Measurements from ENCODE around the gene ZNF839. TPM values are rescaled to one million over a fixed set of nuclear protein-coding genes. Genes with fewer than 3 reads are reported as not detected.

The ZNF839 gene
- total and polyA plus RNA-seq, 2 donors (not counting 1 experiment from before 2014, with no cell fraction given), result 6.6 to 8.8 TPM

- no peak overlapping the region for H3K27ac ChIP-seq (ENCODE audit: insufficient read depth, low read length)
- no peaks in the 10 kb centered on the region for H4K20me1 ChIP-seq (ENCODE audit: control insufficient read depth, extremely low read depth, insufficient read depth, low read length)
- no peaks in the 10 kb centered on the region for H3K27me3 ChIP-seq (ENCODE audit: control insufficient read depth, insufficient read depth, low read length)
- no peak for DNase-seq (ENCODE audit: low read depth in 2 of 2)
- H3K36me3 ChIP-seq (ENCODE audit: control insufficient read depth, insufficient read depth, low read length), result no peaks in the 10 kb centered on the region
- peaks cover 4% of the 10 kb centered on the region for H3K79me2 ChIP-seq (ENCODE audit: control insufficient read depth, insufficient read depth, low read length)
- H3K4me3 ChIP-seq (replicated peaks in 1 of 4; ENCODE audit: control extremely low read depth in 1 of 4, insufficient read depth in 1 of 4, low read depth in 3 of 4, low read length in 4 of 4), result no peak overlapping the region
- H3K9ac ChIP-seq (ENCODE audit: insufficient read depth, low read length), result no peak overlapping the region
- no peak overlapping the region for H2AFZ ChIP-seq (ENCODE audit: low read length)
- H3K9me3 ChIP-seq (ENCODE audit: control insufficient read depth, insufficient read depth, low read depth, low read length), result no peaks in the 10 kb centered on the region
- no peak overlapping the region for H3K4me2 ChIP-seq (ENCODE audit: extremely low read depth, insufficient read depth, low read length)
- TF ChIP-seq CTCF (conservative IDR thresholded peaks at IDR 0.05 in 1 of 2, IDR thresholded peaks at IDR 0.05 in 1 of 2; ENCODE audit: low read depth in 1 of 2, low read length in 2 of 2), result no peak
- TF ChIP-seq EZH2 (IDR thresholded peaks at IDR 0.05; ENCODE audit: low read length, missing control alignments), result no peak
- no peaks in the 10 kb centered on the region for H3K4me1 ChIP-seq (ENCODE audit: control insufficient read depth, extremely low read depth, insufficient read depth, low read length)
These were observed 2.2 kb downstream of the ZNF839 start for GRCh38 chr14:102321456-102322422.

DNA sequence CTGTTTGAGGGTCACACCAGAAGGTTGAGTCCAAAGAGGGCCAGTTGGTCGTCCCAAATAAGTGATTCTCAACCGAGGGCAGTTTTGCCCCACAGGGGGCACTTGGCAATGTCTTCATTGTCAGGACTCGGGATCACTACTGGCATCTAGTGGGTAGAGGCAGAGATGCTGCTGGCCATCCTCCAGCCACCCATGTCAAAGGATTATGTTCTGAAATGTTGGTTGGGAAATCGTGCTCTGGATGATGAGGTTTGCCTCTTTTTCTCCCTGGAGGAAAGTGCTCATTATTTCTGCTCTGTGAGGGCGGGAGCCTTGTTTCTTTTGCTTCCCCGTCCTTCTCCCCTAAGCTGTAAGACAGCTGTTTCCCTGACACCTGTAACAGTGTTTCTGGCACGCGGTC, 3.6 kb downstream of the ZNF839 start:
- H3K4me3 ChIP-seq (replicated peaks in 1 of 4; ENCODE audit: control extremely low read depth in 1 of 4, insufficient read depth in 1 of 4, low read depth in 3 of 4, low read length in 4 of 4), result no peak overlapping the region
- no peak overlapping the region for H3K4me2 ChIP-seq (ENCODE audit: extremely low read depth, insufficient read depth, low read length)
- DNase-seq (ENCODE audit: low read depth in 2 of 2), result peak; percentile 60 to 86
- no peak overlapping the region for H3K27ac ChIP-seq (ENCODE audit: insufficient read depth, low read length)
- no peaks in the 10 kb centered on the region for H3K9me3 ChIP-seq (ENCODE audit: control insufficient read depth, insufficient read depth, low read depth, low read length)
- no peaks in the 10 kb centered on the region for H3K27me3 ChIP-seq (ENCODE audit: control insufficient read depth, insufficient read depth, low read length)
- H4K20me1 ChIP-seq (ENCODE audit: control insufficient read depth, extremely low read depth, insufficient read depth, low read length), result no peaks in the 10 kb centered on the region
- no peak overlapping the region for H3K9ac ChIP-seq (ENCODE audit: insufficient read depth, low read length)
- H3K4me1 ChIP-seq (ENCODE audit: control insufficient read depth, extremely low read depth, insufficient read depth, low read length), result no peaks in the 10 kb centered on the region
- H3K79me2 ChIP-seq (ENCODE audit: control insufficient read depth, insufficient read depth, low read length), result peaks cover 4% of the 10 kb centered on the region
- no peak for TF ChIP-seq EZH2 (IDR thresholded peaks at IDR 0.05; ENCODE audit: low read length, missing control alignments)
- TF ChIP-seq CTCF (conservative IDR thresholded peaks at IDR 0.05 in 1 of 2, IDR thresholded peaks at IDR 0.05 in 1 of 2; ENCODE audit: low read depth in 1 of 2, low read length in 2 of 2), result peak; percentile 66 to 77
- H2AFZ ChIP-seq (ENCODE audit: low read length), result no peak overlapping the region
- no peaks in the 10 kb centered on the region for H3K36me3 ChIP-seq (ENCODE audit: control insufficient read depth, insufficient read depth, low read length)

DNA sequence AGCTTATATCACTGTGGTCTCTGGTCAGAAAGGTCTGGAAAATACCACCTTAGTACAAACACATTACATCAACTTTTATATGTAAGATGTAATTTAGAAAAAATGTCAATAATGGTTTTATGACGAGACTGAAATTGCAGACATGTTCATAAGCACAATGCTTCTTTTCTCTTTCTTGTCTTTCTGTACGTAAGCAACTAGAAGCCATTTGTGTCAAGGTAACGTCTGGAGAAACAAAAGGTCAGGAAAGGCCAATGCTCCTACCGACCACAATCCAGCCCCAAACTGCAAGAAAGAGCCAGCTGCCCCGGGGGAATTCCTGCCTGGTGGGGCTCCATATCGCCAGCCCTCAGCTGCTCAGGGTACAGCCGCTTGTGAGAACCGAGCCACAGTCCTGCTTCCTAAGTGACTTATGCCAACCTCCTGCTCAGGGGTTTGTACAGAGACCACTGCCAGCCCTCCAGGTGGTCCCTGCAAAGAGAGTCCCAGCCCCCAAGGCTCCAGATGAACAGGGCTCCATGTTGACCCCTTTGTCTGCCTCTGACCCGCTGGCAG, 6.3 kb downstream of the ZNF839 start:
- H3K79me2 ChIP-seq (ENCODE audit: control insufficient read depth, insufficient read depth, low read length), result no peaks in the 10 kb centered on the region
- H3K36me3 ChIP-seq (ENCODE audit: control insufficient read depth, insufficient read depth, low read length), result no peaks in the 10 kb centered on the region
- no peaks in the 10 kb centered on the region for H4K20me1 ChIP-seq (ENCODE audit: control insufficient read depth, extremely low read depth, insufficient read depth, low read length)
- H3K4me1 ChIP-seq (ENCODE audit: control insufficient read depth, extremely low read depth, insufficient read depth, low read length), result no peaks in the 10 kb centered on the region
- no peak overlapping the region for H3K4me3 ChIP-seq (replicated peaks in 1 of 4; ENCODE audit: control extremely low read depth in 1 of 4, insufficient read depth in 1 of 4, low read depth in 3 of 4, low read length in 4 of 4)
- no peak overlapping the region for H3K4me2 ChIP-seq (ENCODE audit: extremely low read depth, insufficient read depth, low read length)
- no peak overlapping the region for H3K9ac ChIP-seq (ENCODE audit: insufficient read depth, low read length)
- DNase-seq (ENCODE audit: low read depth in 2 of 2), result no peak
- no peaks in the 10 kb centered on the region for H3K9me3 ChIP-seq (ENCODE audit: control insufficient read depth, insufficient read depth, low read depth, low read length)
- no peaks in the 10 kb centered on the region for H3K27me3 ChIP-seq (ENCODE audit: control insufficient read depth, insufficient read depth, low read length)
- TF ChIP-seq EZH2 (IDR thresholded peaks at IDR 0.05; ENCODE audit: low read length, missing control alignments) (no peak), CTCF (conservative IDR thresholded peaks at IDR 0.05 in 1 of 2, IDR thresholded peaks at IDR 0.05 in 1 of 2; ENCODE audit: low read depth in 1 of 2, low read length in 2 of 2) (no peak)
- H2AFZ ChIP-seq (ENCODE audit: low read length), result no peak overlapping the region
- H3K27ac ChIP-seq (ENCODE audit: insufficient read depth, low read length), result no peak overlapping the region
